Panc1 (cell line): Measurements from ENCODE around the gene CCDC40. TPM values are rescaled to one million over a fixed set of nuclear protein-coding genes. Genes with fewer than 3 reads are reported as not detected.

Experiments used
- ATAC-seq: fragments of 200-7000 bp; cut with Tn5 transposase; 2 replicates; pipeline ENCODE4 v1.9.1; 2020; ENCODE audit warnings: mild to moderate bottlenecking, moderate library complexity
- BruUV-seq: library from RNA; stranded (reverse); fragments of 400-500 nt; replicated peaks from 2 replicates; lab custom pipeline; 2021; lab: Mats Ljungman, UMichigan
- CTCF ChIA-PET: fragments of 300-600 bp; sonication (Branson Sonifier 250); formaldehyde crosslinking; loops from one replicate; lab custom pipeline; 2022; ENCODE audit warnings: antibody characterized with exemption; lab: Charles Lee
- POLR2A ChIA-PET: fragments of 300-600 bp; sonication (Branson Sonifier 250); formaldehyde crosslinking; loops from one replicate; lab custom pipeline; 2022; ENCODE audit warnings: antibody characterized with exemption; lab: Charles Lee
- DNase-seq: peaks from one replicate; pipeline ENCODE4 v3.0.0-alpha.2; 2010; ENCODE audit warnings: low read depth, low spot score
- H3K27ac ChIP-seq: 2 replicates; pipeline ENCODE4 v1.5.1; 2011; ENCODE audit warnings: mild to moderate bottlenecking, low read length, inconsistent platforms
- H3K27me3 ChIP-seq: fragments of 200-500 bp; sonication (Bioruptor generic); 2 replicates; pipeline ENCODE4 v1.6.0; 2014; ENCODE audit warnings: low read length, inconsistent platforms; ENCODE audit not compliant: control insufficient read depth, insufficient read depth
- H3K36me3 ChIP-seq: fragments of 200-500 bp; sonication (Bioruptor generic); 2 replicates; pipeline ENCODE4 v1.5.1; 2014; ENCODE audit warnings: inconsistent platforms, mild to moderate bottlenecking, low read length, moderate library complexity; ENCODE audit not compliant: control insufficient read depth, insufficient read depth
- H3K4me1 ChIP-seq: 2 replicates; pipeline ENCODE4 v1.5.1; 2011; ENCODE audit warnings: inconsistent platforms, mild to moderate bottlenecking, low read length, moderate library complexity; ENCODE audit not compliant: control insufficient read depth, insufficient read depth
- H3K4me3 ChIP-seq, 2 experiments: 2 replicates each; pipeline ENCODE4 v1.5.1; 2011 to 2012; ENCODE audit warnings: low read depth in 2 of 2, low read length in 2 of 2, mild to moderate bottlenecking in 2 of 2, inconsistent platforms in 1 of 2, moderate library complexity in 1 of 2
- H3K9me3 ChIP-seq: fragments of 200-500 bp; sonication (Bioruptor generic); 2 replicates; pipeline ENCODE4 v1.5.1; 2014; ENCODE audit warnings: low read depth, mild to moderate bottlenecking, inconsistent platforms, low read length, moderate library complexity; ENCODE audit not compliant: control insufficient read depth, insufficient read depth
- CTCF ChIP-seq: fragments of 450-650 bp; IDR thresholded peaks from 2 replicates; pipeline ENCODE4 v1.5.1; 2017; ENCODE audit warnings: mild to moderate bottlenecking
- POLR2AphosphoS5 ChIP-seq: IDR thresholded peaks from 2 replicates; pipeline ENCODE4 v1.6.1; 2012; ENCODE audit warnings: mild to moderate bottlenecking, low read depth, low read length, moderate library complexity
- REST ChIP-seq, 2 experiments: IDR thresholded peaks; 2 replicates each; pipeline ENCODE4 v1.6.1; 2011 to 2012; ENCODE audit warnings: low read depth in 2 of 2, control low read depth in 1 of 2, low read length in 1 of 2, mild to moderate bottlenecking in 1 of 2, moderate library complexity in 1 of 2; ENCODE audit not compliant: insufficient read depth in 1 of 2
- SIN3A ChIP-seq: IDR thresholded peaks from 2 replicates; pipeline ENCODE4 v1.6.1; 2012; ENCODE audit warnings: low read depth, mild to moderate bottlenecking, low read length, moderate library complexity, borderline replicate concordance; ENCODE audit not compliant: insufficient read depth
- TCF7L2 ChIP-seq: IDR thresholded peaks from 2 replicates; pipeline ENCODE4 v1.6.1; 2011; ENCODE audit warnings: mild to moderate bottlenecking, low read depth, low read length, inconsistent platforms
- in situ Hi-C: cut with HindIII; loops from 2 replicates; pipeline ENCODE4 v1.10.0; 2016; ENCODE audit warnings: low sequenced_read_pairs, low pct_unique_long_range_greater_than_20kb
- intact Hi-C: fragments of 100-400 bp; cut with micrococcal nuclease; formaldehyde crosslinking; loops from one replicate; pipeline ENCODE4 v1.10.0; 2022; ENCODE audit not compliant: unreplicated experiment
- total RNA-seq: library from RNA; stranded (reverse); gene quantifications from one replicate; pipeline ENCODE4 v1.2.1, GENCODE V29; 2021; ENCODE audit not compliant: unreplicated experiment

Gene CCDC40
- total RNA-seq, 1 experiment from 2014 or later: 18.0 TPM

- BruUV-seq: no TSS peak
- no peaks in the 10 kb centered on the region for H3K9me3 ChIP-seq
- in situ Hi-C loops: loop anchor here (25.0 kb wide), 2 partner anchors 128 to 203 kb away; partner anchors contain the start of genes CBX2 and CBX8
Observed at GRCh38 chr17:79990704-79991103, 45.7 kb upstream of the CCDC40 start.

More at GRCh38 chr17:79990704-79991103, 45.7 kb upstream of the CCDC40 start:
- CTCF ChIA-PET: interaction anchor here (1.0 to 1.3 kb wide), 2 partner anchors 178 to 252 kb away, joined by 3 to 4 read pairs; no protein-coding TSS in a partner anchor
- no peak for ATAC-seq
- peak overlapping the region; percentile 64 for H3K27ac ChIP-seq
- TF ChIP-seq SIN3A (no peak), POLR2AphosphoS5 (no peak), TCF7L2 (no peak), CTCF (no peak), REST (IDR thresholded peaks at IDR 0.05; ENCODE audit: insufficient read depth in 1 of 2, low read depth in 2 of 2, low read length in 1 of 2) (no peak)
- POLR2A ChIA-PET: no interaction called here
- peaks cover 78% of the 10 kb centered on the region for H3K4me1 ChIP-seq
- H3K4me3 ChIP-seq: no peak overlapping the region
- no peak for DNase-seq
- no peaks in the 10 kb centered on the region for H3K36me3 ChIP-seq
- no peaks in the 10 kb centered on the region for H3K27me3 ChIP-seq
- intact Hi-C loops: loop anchor here (5.0 kb wide), 2 partner anchors 183 to 198 kb away; no protein-coding TSS in a partner anchor
